ENCODE data around the gene LSM14A. TPM values are rescaled to one million over a fixed set of nuclear protein-coding genes. Genes with fewer than 3 reads are reported as not detected.
"Not testable (repeated sequence)": the region's sequence is repeated elsewhere in the genome, so short reads cannot be mapped to it uniquely, and the experiment has no call there.

Gene LSM14A
- total and polyA plus RNA-seq, 4 donors, result 60.8 to 106 (median 93.2) TPM

DNA sequence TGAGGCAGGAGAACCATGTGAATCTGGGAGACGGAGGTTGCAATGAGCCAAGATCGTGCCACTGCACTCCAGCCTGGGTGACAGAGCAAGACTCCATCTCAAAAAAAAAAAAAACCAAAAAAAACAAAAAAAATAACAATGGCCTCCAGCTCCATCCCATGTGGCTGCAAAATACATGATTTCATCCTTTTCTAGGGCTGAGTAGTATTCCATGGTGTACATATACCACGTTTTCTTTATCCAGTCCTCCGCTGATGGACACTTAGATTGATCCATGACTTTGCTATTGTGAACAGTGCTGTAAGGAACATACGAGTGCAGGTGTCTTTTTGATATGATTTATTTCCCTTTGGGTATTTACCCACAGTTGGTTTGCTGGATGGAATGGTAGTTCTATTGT is 20.9 kb upstream of the LSM14A start:
- no peaks in the 10 kb centered on the region for H3K9me3 ChIP-seq (ENCODE audit: control insufficient read depth, insufficient read depth, low read length)
- no peaks in the 10 kb centered on the region for H3K27me3 ChIP-seq (ENCODE audit: control insufficient read depth, insufficient read depth, low read length)
- no peak for DNase-seq (ENCODE audit: low read depth in 4 of 6, low spot score in 6 of 6)
- no peaks in the 10 kb centered on the region for H3K36me3 ChIP-seq (ENCODE audit: control insufficient read depth, insufficient read depth, low read length)
- no peaks in the 10 kb centered on the region for H3K4me1 ChIP-seq (ENCODE audit: control insufficient read depth, insufficient read depth, low read length)
- 100% methylated on average over 2 of the region's 5 CpGs for WGBS (ENCODE audit: insufficient coverage)
- H3K27ac ChIP-seq (ENCODE audit: low read depth, low read length), result no peak overlapping the region
- H3K4me3 ChIP-seq (ENCODE audit: low read depth, low read length), result no peak overlapping the region

DNA sequence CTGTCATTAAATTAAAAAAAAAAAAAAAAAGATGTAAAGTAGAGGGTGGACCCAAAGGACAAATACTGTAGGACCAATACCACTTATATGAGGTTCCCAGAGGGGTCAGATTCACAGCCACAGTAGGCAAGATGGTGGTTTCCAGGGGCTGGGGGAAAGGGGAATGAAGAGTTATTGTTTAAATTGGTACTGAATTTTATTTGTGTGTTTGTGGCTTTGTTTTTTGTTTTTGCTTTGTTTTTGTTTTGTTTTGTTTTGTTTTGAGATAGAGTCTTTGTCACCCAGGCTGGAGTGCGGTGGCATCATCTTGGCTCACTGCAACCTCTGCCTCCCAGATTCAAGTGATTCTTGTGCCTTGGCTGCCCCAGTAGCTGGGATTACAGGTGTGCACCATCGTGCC is 17.9 kb upstream of the LSM14A start:
- Histone ChIP-seq H3K4me1 (ENCODE audit: control insufficient read depth, insufficient read depth, low read length) (no peaks in the 10 kb centered on the region), H3K36me3 (ENCODE audit: control insufficient read depth, insufficient read depth, low read length) (no peaks in the 10 kb centered on the region), H3K27me3 (ENCODE audit: control insufficient read depth, insufficient read depth, low read length) (no peaks in the 10 kb centered on the region), H3K27ac (ENCODE audit: low read depth, low read length) (no peak overlapping the region), H3K4me3 (ENCODE audit: low read depth, low read length) (no peak overlapping the region), H3K9me3 (ENCODE audit: control insufficient read depth, insufficient read depth, low read length) (no peaks in the 10 kb centered on the region)
- WGBS (ENCODE audit: insufficient coverage), result 94% methylated on average over 2 of the region's 2 CpGs
- no peak for DNase-seq (ENCODE audit: low read depth in 4 of 6, low spot score in 6 of 6)

DNA sequence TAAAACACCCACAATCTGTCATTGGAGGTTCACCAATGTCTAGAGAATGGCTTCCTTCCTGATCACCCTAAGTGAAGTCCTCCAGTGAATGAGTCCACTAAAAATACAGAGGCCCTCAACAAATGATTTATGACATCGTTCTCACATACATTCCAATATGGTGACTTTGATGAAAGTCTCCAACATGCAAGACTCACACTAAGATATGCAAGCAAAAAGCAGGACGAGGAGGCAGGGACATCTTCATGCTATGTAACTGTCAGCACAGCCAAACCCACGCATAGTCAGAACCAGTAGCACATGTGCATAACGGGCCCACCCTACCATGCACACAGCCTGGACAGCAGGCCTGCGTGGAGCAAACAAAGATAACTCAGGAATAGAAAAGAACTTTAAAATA is 16.6 kb upstream of the LSM14A start:
- H3K9me3 ChIP-seq (ENCODE audit: control insufficient read depth, insufficient read depth, low read length), result no peaks in the 10 kb centered on the region
- WGBS (ENCODE audit: insufficient coverage), result 67% methylated on average over 2 of the region's 5 CpGs
- no peaks in the 10 kb centered on the region for H3K36me3 ChIP-seq (ENCODE audit: control insufficient read depth, insufficient read depth, low read length)
- no peak overlapping the region for H3K27ac ChIP-seq (ENCODE audit: low read depth, low read length)
- H3K4me1 ChIP-seq (ENCODE audit: control insufficient read depth, insufficient read depth, low read length), result no peaks in the 10 kb centered on the region
- DNase-seq (ENCODE audit: low read depth in 4 of 6, low spot score in 6 of 6), result no peak
- no peaks in the 10 kb centered on the region for H3K27me3 ChIP-seq (ENCODE audit: control insufficient read depth, insufficient read depth, low read length)
- H3K4me3 ChIP-seq (ENCODE audit: low read depth, low read length), result no peak overlapping the region

DNA sequence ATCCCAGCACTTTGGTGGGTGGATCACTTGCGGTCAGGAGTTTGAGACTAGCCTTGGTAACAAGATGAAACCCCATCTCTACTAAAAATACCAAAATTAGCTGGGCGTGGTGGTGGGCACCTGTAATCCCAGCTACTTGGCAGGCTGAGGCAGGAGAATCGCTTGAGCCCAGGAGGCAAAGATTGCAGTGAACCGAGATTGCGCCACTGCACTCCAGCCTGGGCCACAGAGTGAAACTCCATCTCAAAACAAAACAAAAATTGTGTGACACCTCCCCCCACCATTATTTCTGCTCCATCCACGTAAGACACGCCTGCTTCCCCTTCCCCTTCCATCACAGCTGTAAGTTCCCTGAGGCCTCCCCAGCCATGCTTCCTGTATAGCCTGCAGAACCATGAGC is 13.3 kb upstream of the LSM14A start:
- not testable (repeated sequence) for H3K4me3 ChIP-seq (ENCODE audit: low read depth, low read length); H3K36me3 ChIP-seq (ENCODE audit: control insufficient read depth, insufficient read depth, low read length); H3K27me3 ChIP-seq (ENCODE audit: control insufficient read depth, insufficient read depth, low read length); DNase-seq (ENCODE audit: low read depth in 4 of 6, low spot score in 6 of 6); H3K9me3 ChIP-seq (ENCODE audit: control insufficient read depth, insufficient read depth, low read length); H3K27ac ChIP-seq (ENCODE audit: low read depth, low read length); H3K4me1 ChIP-seq (ENCODE audit: control insufficient read depth, insufficient read depth, low read length)
- 91% methylated on average over 7 of the region's 7 CpGs for WGBS (ENCODE audit: insufficient coverage)

DNA sequence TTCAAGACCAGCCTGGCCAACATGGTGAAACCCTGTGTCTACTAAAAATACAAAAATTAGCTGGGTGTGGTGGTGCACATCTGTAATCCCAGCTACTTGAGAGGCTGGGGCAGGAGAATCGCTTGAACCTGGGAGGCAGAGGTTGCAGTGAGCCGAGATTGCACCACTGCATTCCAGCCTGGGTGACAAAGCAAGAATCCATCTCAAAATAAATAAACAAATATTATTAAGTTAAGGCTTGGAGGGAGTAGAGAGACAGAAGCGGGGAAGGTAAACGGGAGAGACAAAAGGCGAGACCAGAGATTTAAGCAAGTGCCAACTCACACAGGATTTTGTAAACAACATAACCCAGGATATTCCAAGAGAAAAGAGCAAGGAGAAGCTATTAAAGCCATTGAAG is 12.8 kb upstream of the LSM14A start:
- not testable (repeated sequence) for H3K9me3 ChIP-seq (ENCODE audit: control insufficient read depth, insufficient read depth, low read length); H3K4me3 ChIP-seq (ENCODE audit: low read depth, low read length); H3K27ac ChIP-seq (ENCODE audit: low read depth, low read length); DNase-seq (ENCODE audit: low read depth in 4 of 6, low spot score in 6 of 6); H3K27me3 ChIP-seq (ENCODE audit: control insufficient read depth, insufficient read depth, low read length); H3K4me1 ChIP-seq (ENCODE audit: control insufficient read depth, insufficient read depth, low read length); H3K36me3 ChIP-seq (ENCODE audit: control insufficient read depth, insufficient read depth, low read length)
- no CpG with 5 or more reads among the region's 5 CpGs for WGBS (ENCODE audit: insufficient coverage)

DNA sequence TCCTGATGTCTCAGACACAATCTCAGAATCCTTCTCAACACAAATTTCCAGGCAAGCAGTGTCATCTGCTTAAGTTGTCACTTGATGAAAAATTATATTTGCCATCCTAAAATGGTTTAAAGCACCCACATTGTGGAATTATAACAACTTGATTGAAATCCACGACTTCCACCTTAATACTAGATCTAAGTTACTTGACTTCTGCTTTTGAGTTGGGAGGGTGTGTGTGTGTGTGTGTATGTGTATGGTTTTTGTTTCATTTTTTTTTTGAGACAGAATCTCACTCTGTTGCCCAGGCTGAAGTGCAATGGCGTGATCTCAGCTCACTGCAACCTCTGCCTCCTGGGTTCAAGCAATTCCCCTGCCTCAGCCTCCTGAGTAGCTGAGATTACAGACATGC is 10.4 kb upstream of the LSM14A start:
- H3K27me3 ChIP-seq (ENCODE audit: control insufficient read depth, insufficient read depth, low read length); H3K4me1 ChIP-seq (ENCODE audit: control insufficient read depth, insufficient read depth, low read length); H3K27ac ChIP-seq (ENCODE audit: low read depth, low read length); H3K9me3 ChIP-seq (ENCODE audit: control insufficient read depth, insufficient read depth, low read length); H3K36me3 ChIP-seq (ENCODE audit: control insufficient read depth, insufficient read depth, low read length); DNase-seq (ENCODE audit: low read depth in 4 of 6, low spot score in 6 of 6); H3K4me3 ChIP-seq (ENCODE audit: low read depth, low read length): not testable (repeated sequence)
- WGBS (ENCODE audit: insufficient coverage), result no CpG with 5 or more reads among the region's 2 CpGs

DNA sequence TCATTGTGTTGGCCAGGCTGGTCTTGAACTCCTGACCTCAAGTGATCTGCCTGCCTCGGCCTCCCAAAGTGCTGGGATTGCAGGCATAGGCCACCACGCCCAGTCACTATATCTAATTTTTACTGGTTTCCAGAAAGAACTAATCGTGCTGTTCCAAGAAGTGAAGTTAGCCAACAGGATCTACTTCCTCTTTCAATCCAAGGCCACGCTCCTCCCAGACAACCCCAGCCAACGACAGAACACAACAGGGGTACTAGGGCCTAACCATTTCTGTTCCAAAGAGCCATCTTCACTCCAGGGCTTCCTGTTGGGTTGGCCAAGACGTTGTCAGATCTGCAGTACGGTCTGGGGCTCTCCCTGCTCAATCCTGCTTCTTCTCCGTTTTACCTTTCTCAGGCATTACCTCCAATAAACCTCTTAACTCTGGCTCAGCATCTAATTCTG is 7.0 kb upstream of the LSM14A start:
- 78% methylated on average over 7 of the region's 8 CpGs for WGBS (ENCODE audit: insufficient coverage)
- peaks cover 1% of the 10 kb centered on the region for H3K4me1 ChIP-seq (ENCODE audit: control insufficient read depth, insufficient read depth, low read length)
- no peak overlapping the region for H3K27ac ChIP-seq (ENCODE audit: low read depth, low read length)
- H3K9me3 ChIP-seq (ENCODE audit: control insufficient read depth, insufficient read depth, low read length), result no peaks in the 10 kb centered on the region
- no peaks in the 10 kb centered on the region for H3K36me3 ChIP-seq (ENCODE audit: control insufficient read depth, insufficient read depth, low read length)
- no peak overlapping the region for H3K4me3 ChIP-seq (ENCODE audit: low read depth, low read length)
- H3K27me3 ChIP-seq (ENCODE audit: control insufficient read depth, insufficient read depth, low read length), result no peaks in the 10 kb centered on the region
- DNase-seq (ENCODE audit: low read depth in 4 of 6, low spot score in 6 of 6), result no peak

DNA sequence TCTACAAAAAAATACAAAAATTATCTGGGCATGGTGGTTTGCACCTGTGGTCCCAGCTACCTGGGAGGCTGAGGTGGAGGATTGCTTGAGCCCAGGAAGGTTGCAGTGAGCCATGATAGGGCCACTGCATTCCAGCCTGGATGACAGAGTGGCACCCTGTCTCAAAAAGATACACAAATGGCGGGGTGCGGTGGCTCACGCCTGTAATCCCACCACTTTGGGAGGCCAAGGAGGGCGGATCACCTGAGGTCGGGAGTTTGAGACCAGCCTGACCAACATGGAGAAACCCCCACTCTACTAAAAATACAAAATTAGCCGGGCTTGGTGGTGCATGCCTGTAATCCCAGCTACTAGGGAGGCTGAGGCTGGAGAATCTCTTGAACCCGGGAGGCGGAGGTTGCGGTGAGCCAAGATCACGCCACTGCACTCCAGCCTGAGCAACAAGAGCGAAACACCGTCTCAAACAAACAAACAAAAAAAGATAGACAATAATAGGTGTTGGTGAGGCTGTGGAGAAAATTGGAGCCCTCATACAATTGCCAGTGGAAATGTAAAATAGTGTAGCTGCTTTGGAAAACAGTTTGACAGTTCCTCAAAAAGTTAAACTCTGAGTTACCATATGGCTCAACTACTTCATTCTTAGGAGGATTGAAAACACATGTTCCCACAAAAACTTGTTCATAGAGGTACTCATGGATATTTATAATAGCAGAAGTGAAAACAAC is 2.7 kb upstream of the LSM14A start:
- 98% methylated on average over 8 of the region's 12 CpGs for WGBS (ENCODE audit: insufficient coverage)
- not testable (repeated sequence) for H3K27ac ChIP-seq (ENCODE audit: low read depth, low read length); H3K4me3 ChIP-seq (ENCODE audit: low read depth, low read length); H3K36me3 ChIP-seq (ENCODE audit: control insufficient read depth, insufficient read depth, low read length); H3K27me3 ChIP-seq (ENCODE audit: control insufficient read depth, insufficient read depth, low read length); DNase-seq (ENCODE audit: low read depth in 4 of 6, low spot score in 6 of 6); H3K9me3 ChIP-seq (ENCODE audit: control insufficient read depth, insufficient read depth, low read length)
- peaks cover 25% of the 10 kb centered on the region for H3K4me1 ChIP-seq (ENCODE audit: control insufficient read depth, insufficient read depth, low read length)

DNA sequence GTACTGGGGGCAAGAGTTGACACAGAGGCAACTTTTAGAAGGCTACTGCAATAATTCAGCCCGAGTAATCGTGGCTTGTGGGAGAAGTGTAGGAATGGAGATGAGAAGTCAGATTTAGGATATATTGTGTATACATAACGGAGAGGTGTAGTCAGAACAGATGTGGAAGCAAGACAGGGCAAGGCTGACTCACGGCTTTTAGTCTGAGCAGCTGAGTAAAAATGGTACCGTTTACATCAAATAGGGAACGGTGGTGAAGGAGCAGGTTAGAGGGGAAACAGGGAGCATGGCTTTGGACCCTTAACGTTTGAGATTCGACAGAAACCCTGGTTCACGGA is 796 bp upstream of the LSM14A start:
- Histone ChIP-seq H3K27me3 (ENCODE audit: control insufficient read depth, insufficient read depth, low read length) (no peaks in the 10 kb centered on the region), H3K9me3 (ENCODE audit: control insufficient read depth, insufficient read depth, low read length) (no peaks in the 10 kb centered on the region), H3K36me3 (ENCODE audit: control insufficient read depth, insufficient read depth, low read length) (peaks cover 7% of the 10 kb centered on the region), H3K4me1 (ENCODE audit: control insufficient read depth, insufficient read depth, low read length) (peaks cover 37% of the 10 kb centered on the region), H3K27ac (ENCODE audit: low read depth, low read length) (peak overlapping the region; percentile 99), H3K4me3 (ENCODE audit: low read depth, low read length) (peak overlapping the region; percentile 85)
- DNase-seq (ENCODE audit: low read depth in 4 of 6, low spot score in 6 of 6), result no peak
- 38% methylated on average over 9 of the region's 9 CpGs for WGBS (ENCODE audit: insufficient coverage)

DNA sequence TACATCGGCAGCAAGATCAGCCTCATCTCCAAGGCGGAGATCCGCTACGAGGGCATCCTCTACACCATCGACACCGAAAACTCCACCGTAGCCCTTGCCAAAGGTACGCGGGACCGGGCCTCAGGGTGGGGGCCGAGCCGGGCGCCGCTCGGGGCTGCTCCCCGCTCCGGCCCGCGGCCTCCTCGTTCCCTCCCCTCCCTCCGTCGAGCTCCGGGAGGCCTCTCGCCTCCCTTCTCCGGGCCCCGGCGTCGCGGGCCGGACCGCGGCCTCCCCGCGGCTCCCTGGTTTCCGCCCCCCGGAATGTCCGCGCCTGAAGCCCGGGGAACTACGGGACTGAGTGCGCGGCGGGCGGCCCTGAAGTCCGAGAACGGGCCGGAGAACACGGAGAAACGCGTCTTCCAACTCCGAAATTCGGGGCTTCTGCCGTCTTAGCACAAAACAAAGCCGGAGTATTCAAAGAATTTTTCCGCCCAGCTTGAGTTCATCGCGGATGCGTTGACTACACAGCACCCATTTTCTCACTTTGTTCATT is 423 bp downstream of the LSM14A start:
- Histone ChIP-seq H3K4me3 (ENCODE audit: low read depth, low read length) (peak overlapping the region; percentile 63), H3K9me3 (ENCODE audit: control insufficient read depth, insufficient read depth, low read length) (no peaks in the 10 kb centered on the region), H3K27ac (ENCODE audit: low read depth, low read length) (peak overlapping the region; percentile 99), H3K27me3 (ENCODE audit: control insufficient read depth, insufficient read depth, low read length) (no peaks in the 10 kb centered on the region), H3K36me3 (ENCODE audit: control insufficient read depth, insufficient read depth, low read length) (peaks cover 7% of the 10 kb centered on the region), H3K4me1 (ENCODE audit: control insufficient read depth, insufficient read depth, low read length) (peaks cover 40% of the 10 kb centered on the region)
- whole genome bisulfite sequencing (ENCODE audit: insufficient coverage), result under 1% methylated on average over 53 of the region's 58 CpGs
- peak in 4 of 6 donors; percentile 18 to 68 (median 46) for DNase-seq (ENCODE audit: low read depth in 4 of 6, low spot score in 6 of 6)

Data from spinal cord (tissue), 10 donors.